ENCODE data around the gene MBP. TPM values are rescaled to one million over a fixed set of nuclear protein-coding genes. Genes with fewer than 3 reads are reported as not detected.

MBP gene
- total RNA-seq, 2 experiments from 2014 or later, result 13.5 to 28.9 TPM

DNA sequence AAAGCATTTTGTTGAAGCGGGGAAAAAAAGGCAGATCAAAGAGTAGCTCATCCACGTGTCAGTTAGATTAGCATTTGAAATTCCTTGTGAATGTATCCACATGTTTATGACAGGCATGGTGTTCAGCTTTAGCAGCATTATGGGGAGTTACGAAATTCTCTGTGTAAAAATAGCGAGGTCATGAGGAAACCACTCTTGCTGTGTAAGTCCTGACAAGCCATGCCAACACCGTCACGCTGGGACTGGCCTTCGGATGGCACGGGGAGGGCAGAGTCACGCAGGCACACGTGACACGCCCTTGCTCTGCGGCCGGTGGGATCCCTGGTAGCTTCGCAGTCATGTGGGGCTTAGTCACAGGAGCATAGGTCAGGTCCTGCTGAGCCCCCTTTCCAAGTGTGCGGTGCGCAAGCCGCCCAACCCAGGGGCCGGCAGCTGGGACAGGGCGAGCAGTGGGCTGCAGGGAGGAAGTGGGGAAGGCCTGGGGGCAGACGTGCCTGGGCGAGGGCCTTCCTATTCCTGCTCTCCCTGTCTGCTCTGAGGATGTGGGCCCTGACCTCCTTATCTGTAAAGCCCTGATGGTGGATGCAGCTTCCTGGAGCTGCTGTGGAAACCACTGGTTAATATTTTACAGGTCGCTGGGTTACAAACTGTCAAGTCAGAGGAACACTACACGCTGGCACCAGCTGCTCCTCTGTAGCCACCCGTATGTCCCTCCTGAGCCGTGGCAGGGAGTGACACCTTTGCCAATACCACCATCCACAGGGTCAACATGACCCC lies 18.0 kb downstream of the MBP start:
- no peaks in the 10 kb centered on the region for H3K9me2 ChIP-seq (ENCODE audit: insufficient read depth, low read length)
- intact Hi-C loops (cut with micrococcal nuclease; ENCODE audit: unreplicated experiment), result no loop called here
- DNase-seq (ENCODE audit: low spot score), result no peak
- ChIA-PET CTCF (ENCODE audit: unreplicated experiment) (interaction anchor here (0.8 kb wide), 1 partner anchor 18 kb away, joined by 3 read pairs; the partner anchor contains the start of gene MBP), POLR2A (no interaction called here)
- no peaks in the 10 kb centered on the region for H4K20me1 ChIP-seq (ENCODE audit: insufficient read depth, low read length)
- peaks cover 3% of the 10 kb centered on the region for H3K4me1 ChIP-seq (ENCODE audit: insufficient read depth, low read length, poor library complexity, severe bottlenecking)
- no TSS peak for BruUV-seq (replicated peaks)
- H2AFZ ChIP-seq (ENCODE audit: low read length), result no peak overlapping the region
- no peak overlapping the region for H3K4me2 ChIP-seq (ENCODE audit: low read length)
- TF ChIP-seq, protein P1, sequence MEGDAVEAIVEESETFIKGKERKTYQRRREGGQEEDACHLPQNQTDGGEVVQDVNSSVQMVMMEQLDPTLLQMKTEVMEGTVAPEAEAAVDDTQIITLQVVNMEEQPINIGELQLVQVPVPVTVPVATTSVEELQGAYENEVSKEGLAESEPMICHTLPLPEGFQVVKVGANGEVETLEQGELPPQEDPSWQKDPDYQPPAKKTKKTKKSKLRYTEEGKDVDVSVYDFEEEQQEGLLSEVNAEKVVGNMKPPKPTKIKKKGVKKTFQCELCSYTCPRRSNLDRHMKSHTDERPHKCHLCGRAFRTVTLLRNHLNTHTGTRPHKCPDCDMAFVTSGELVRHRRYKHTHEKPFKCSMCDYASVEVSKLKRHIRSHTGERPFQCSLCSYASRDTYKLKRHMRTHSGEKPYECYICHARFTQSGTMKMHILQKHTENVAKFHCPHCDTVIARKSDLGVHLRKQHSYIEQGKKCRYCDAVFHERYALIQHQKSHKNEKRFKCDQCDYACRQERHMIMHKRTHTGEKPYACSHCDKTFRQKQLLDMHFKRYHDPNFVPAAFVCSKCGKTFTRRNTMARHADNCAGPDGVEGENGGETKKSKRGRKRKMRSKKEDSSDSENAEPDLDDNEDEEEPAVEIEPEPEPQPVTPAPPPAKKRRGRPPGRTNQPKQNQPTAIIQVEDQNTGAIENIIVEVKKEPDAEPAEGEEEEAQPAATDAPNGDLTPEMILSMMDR (conservative IDR thresholded peaks at IDR 0.05; ENCODE audit: low read length), result no peak
- TF ChIP-seq EZH2phosphoT487 (IDR thresholded peaks at IDR 0.05; ENCODE audit: borderline replicate concordance, low read depth, low read length), result no peak
- H3K36me3 ChIP-seq (ENCODE audit: insufficient read depth, low read length), result peaks cover 15% of the 10 kb centered on the region
- no peak overlapping the region for H3K4me3 ChIP-seq (ENCODE audit: low read depth, low read length, poor library complexity, severe bottlenecking)
- H3K9me3 ChIP-seq (ENCODE audit: low read length), result no peaks in the 10 kb centered on the region
- no peaks in the 10 kb centered on the region for H3K79me2 ChIP-seq (ENCODE audit: insufficient read depth, low read depth, low read length)
- no peak overlapping the region for H3K27ac ChIP-seq (ENCODE audit: low read depth, low read length, poor library complexity, severe bottlenecking)

DNA sequence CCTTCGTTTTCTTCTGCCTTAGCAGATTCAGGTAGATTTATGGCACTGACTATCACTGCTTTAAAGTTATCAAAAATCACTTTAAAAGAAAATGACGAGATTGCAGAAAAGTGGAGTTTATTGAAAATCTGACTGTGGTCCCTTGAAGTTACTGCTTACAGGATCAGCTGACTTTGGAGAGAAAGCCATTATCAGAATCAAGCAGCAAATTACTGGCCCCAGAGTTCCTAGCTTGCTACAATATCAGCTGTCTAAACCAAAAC lies 18.5 kb downstream of the MBP start:
- intact Hi-C loops (cut with micrococcal nuclease; ENCODE audit: unreplicated experiment), result no loop called here
- Histone ChIP-seq H3K9me2 (ENCODE audit: insufficient read depth, low read length) (no peaks in the 10 kb centered on the region), H3K4me1 (ENCODE audit: insufficient read depth, low read length, poor library complexity, severe bottlenecking) (peaks cover 6% of the 10 kb centered on the region), H3K4me2 (ENCODE audit: low read length) (no peak overlapping the region), H3K36me3 (ENCODE audit: insufficient read depth, low read length) (peaks cover 15% of the 10 kb centered on the region), H3K4me3 (ENCODE audit: low read depth, low read length, poor library complexity, severe bottlenecking) (no peak overlapping the region), H3K9me3 (ENCODE audit: low read length) (no peaks in the 10 kb centered on the region), H3K27ac (ENCODE audit: low read depth, low read length, poor library complexity, severe bottlenecking) (no peak overlapping the region), H2AFZ (ENCODE audit: low read length) (no peak overlapping the region), H3K79me2 (ENCODE audit: insufficient read depth, low read depth, low read length) (no peaks in the 10 kb centered on the region), H4K20me1 (ENCODE audit: insufficient read depth, low read length) (no peaks in the 10 kb centered on the region)
- no peak for DNase-seq (ENCODE audit: low spot score)
- TF ChIP-seq, protein P1 (conservative IDR thresholded peaks at IDR 0.05; ENCODE audit: low read length), result no peak
- TF ChIP-seq EZH2phosphoT487 (IDR thresholded peaks at IDR 0.05; ENCODE audit: borderline replicate concordance, low read depth, low read length), result no peak
- CTCF ChIA-PET (ENCODE audit: unreplicated experiment), result interaction anchor here (0.8 kb wide), 1 partner anchor 18 kb away, joined by 3 read pairs; the partner anchor contains the start of gene MBP
- BruUV-seq (replicated peaks), result no TSS peak
- POLR2A ChIA-PET, result no interaction called here

DNA sequence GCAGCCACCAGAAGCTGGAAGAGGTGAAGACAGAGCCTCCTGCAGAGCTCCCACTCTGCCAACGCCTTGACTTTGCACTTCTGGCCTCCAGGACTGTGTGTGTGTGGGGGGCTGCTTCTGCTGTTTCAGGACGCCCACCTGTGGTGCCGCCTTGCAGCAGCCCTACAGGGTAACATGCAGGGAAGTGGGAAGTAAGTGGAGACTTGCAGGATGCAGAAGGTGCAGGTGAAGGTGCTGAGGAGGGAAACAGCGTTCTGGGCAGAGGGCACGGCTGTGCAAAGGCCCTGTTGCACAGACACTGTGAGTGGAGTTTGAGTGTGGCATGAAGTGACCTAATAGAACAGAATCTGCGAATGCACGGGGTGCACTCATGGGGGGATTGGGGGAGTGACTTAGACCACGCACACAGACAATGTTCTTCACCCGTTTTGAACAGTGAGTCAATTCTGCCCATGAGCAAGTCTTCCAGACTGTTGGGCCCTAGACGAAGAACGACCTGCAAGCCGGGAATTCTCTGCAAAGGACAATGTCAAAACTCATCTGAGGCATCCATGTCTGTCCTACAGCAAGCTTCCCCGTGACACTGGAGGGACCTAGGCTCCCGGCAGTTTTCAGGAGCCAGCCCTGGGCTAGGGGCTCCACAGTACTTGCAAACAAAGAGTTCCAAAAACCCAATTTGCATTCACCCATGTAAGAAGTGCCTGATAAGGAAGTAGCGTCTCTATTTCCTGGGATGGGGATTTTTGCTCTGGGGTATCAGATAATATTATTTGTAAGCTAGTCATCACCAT lies 19.0 kb downstream of the MBP start:
- no TSS peak for BruUV-seq (replicated peaks)
- Histone ChIP-seq H2AFZ (ENCODE audit: low read length) (no peak overlapping the region), H3K4me3 (ENCODE audit: low read depth, low read length, poor library complexity, severe bottlenecking) (no peak overlapping the region), H3K27ac (ENCODE audit: low read depth, low read length, poor library complexity, severe bottlenecking) (no peak overlapping the region), H3K36me3 (ENCODE audit: insufficient read depth, low read length) (peaks cover 15% of the 10 kb centered on the region), H3K4me2 (ENCODE audit: low read length) (no peak overlapping the region), H3K79me2 (ENCODE audit: insufficient read depth, low read depth, low read length) (no peaks in the 10 kb centered on the region), H4K20me1 (ENCODE audit: insufficient read depth, low read length) (no peaks in the 10 kb centered on the region), H3K9me2 (ENCODE audit: insufficient read depth, low read length) (no peaks in the 10 kb centered on the region), H3K9me3 (ENCODE audit: low read length) (no peaks in the 10 kb centered on the region), H3K4me1 (ENCODE audit: insufficient read depth, low read length, poor library complexity, severe bottlenecking) (peaks cover 11% of the 10 kb centered on the region)
- CTCF ChIA-PET (ENCODE audit: unreplicated experiment), result interaction anchor here (0.8 kb wide), 1 partner anchor 19 kb away, joined by 3 read pairs; the partner anchor contains the start of gene MBP
- intact Hi-C loops (cut with micrococcal nuclease; ENCODE audit: unreplicated experiment), result no loop called here
- POLR2A ChIA-PET, result no interaction called here
- TF ChIP-seq, protein P1 (conservative IDR thresholded peaks at IDR 0.05; ENCODE audit: low read length), result no peak
- TF ChIP-seq EZH2phosphoT487 (IDR thresholded peaks at IDR 0.05; ENCODE audit: borderline replicate concordance, low read depth, low read length), result no peak
- no peak for DNase-seq (ENCODE audit: low spot score)

Data from OCI-LY7 (cell line).